GM12878 (cell line): ENCODE measurements around the gene C16orf87.

Source experiments
- EZH2 ChIP-seq: IDR thresholded peaks from 2 replicates; pipeline ENCODE4 v1.6.1; 2012; ENCODE audit warnings: low read depth, mild to moderate bottlenecking, control low read depth, inconsistent platforms, low read length, borderline replicate concordance; ENCODE audit not compliant: control insufficient read depth
- TF ChIP-seq, protein P1 (sequence below): IDR thresholded peaks from 2 replicates; pipeline ENCODE4 v1.6.1; 2012; ENCODE audit warnings: mild to moderate bottlenecking, low read depth, low read length

- TF ChIP-seq EZH2, result no peak
- TF ChIP-seq, protein P1, sequence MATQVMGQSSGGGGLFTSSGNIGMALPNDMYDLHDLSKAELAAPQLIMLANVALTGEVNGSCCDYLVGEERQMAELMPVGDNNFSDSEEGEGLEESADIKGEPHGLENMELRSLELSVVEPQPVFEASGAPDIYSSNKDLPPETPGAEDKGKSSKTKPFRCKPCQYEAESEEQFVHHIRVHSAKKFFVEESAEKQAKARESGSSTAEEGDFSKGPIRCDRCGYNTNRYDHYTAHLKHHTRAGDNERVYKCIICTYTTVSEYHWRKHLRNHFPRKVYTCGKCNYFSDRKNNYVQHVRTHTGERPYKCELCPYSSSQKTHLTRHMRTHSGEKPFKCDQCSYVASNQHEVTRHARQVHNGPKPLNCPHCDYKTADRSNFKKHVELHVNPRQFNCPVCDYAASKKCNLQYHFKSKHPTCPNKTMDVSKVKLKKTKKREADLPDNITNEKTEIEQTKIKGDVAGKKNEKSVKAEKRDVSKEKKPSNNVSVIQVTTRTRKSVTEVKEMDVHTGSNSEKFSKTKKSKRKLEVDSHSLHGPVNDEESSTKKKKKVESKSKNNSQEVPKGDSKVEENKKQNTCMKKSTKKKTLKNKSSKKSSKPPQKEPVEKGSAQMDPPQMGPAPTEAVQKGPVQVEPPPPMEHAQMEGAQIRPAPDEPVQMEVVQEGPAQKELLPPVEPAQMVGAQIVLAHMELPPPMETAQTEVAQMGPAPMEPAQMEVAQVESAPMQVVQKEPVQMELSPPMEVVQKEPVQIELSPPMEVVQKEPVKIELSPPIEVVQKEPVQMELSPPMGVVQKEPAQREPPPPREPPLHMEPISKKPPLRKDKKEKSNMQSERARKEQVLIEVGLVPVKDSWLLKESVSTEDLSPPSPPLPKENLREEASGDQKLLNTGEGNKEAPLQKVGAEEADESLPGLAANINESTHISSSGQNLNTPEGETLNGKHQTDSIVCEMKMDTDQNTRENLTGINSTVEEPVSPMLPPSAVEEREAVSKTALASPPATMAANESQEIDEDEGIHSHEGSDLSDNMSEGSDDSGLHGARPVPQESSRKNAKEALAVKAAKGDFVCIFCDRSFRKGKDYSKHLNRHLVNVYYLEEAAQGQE, result no peak
These were observed 33.5 kb downstream of the C16orf87 start for GRCh38 chr16:46797501-46797900.
